ENCODE data around the gene RPL5. TPM values are rescaled to one million over a fixed set of nuclear protein-coding genes. Genes with fewer than 3 reads are reported as not detected.

The RPL5 gene
- total and polyA plus RNA-seq, 2 of the 4 experiments (the other 2 are of a cell fraction): 1,406 to 1,679 TPM

DNA sequence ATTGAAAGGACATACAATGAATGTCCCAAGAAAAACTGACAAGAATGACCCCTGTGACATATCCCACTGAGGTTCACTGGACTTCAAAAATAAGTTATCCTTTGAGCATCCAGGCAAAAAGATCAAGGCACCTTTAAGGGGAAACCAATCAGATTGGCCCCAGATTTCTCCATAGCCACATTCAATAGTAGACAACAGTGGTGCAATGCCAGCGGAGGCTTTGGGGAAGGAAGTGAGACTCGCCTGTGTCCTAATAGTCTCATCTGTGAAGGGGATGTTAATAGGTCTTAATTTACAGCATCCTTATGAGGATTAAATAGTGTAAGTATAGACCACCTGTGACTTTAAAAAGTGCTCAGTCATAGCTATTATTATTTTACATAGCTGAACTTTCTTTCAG is 21.5 kb downstream of the RPL5 start:
- H3K27me3 ChIP-seq (ENCODE audit: control insufficient read depth, insufficient read depth, low read length): no peaks in the 10 kb centered on the region
- peaks cover 6% of the 10 kb centered on the region; the same call in 1 of the 2 replicates for H3K36me3 ChIP-seq (ENCODE audit: control insufficient read depth, insufficient read depth, low read length)
- no TSS peak for BruUV-seq (replicated peaks)
- in situ Hi-C loops (cut with MboI; ENCODE audit: low sequenced_read_pairs): loop anchor here (5.0 kb wide), 1 partner anchor 144 kb away; no protein-coding TSS in a partner anchor
- H3K4me1 ChIP-seq (ENCODE audit: control insufficient read depth, insufficient read depth, low read length): no peaks in the 10 kb centered on the region
- H2BK120ac ChIP-seq (ENCODE audit: low read depth, low read length): no peak overlapping the region
- POLR2A ChIA-PET (ENCODE audit: unreplicated experiment): no interaction called here
- CTCF ChIA-PET: interaction anchor here (0.8 to 2.1 kb wide), 2 partner anchors 53 to 140 kb away, joined by 3 to 7 read pairs; no protein-coding TSS in a partner anchor
- H2AK5ac ChIP-seq (ENCODE audit: low read depth, low read length): no peak overlapping the region
- no peaks in the 10 kb centered on the region; a peak in 2 of 4 replicates for H3K79me1 ChIP-seq (ENCODE audit: low read depth in 1 of 2, low read length in 2 of 2)
- no peak overlapping the region for H3K56ac ChIP-seq (ENCODE audit: extremely low read depth, insufficient read depth, low read length)
- H2BK20ac ChIP-seq (ENCODE audit: low read depth, low read length): no peak overlapping the region
- WGBS, 2 experiments (ENCODE audit: extremely low coverage in 2 of 2, insufficient read length in 1 of 2): no CpG with 5 or more reads among the region's 2 CpGs
- H4K91ac ChIP-seq (ENCODE audit: insufficient read depth, low read depth, low read length): no peak overlapping the region
- TF ChIP-seq, protein P1, sequence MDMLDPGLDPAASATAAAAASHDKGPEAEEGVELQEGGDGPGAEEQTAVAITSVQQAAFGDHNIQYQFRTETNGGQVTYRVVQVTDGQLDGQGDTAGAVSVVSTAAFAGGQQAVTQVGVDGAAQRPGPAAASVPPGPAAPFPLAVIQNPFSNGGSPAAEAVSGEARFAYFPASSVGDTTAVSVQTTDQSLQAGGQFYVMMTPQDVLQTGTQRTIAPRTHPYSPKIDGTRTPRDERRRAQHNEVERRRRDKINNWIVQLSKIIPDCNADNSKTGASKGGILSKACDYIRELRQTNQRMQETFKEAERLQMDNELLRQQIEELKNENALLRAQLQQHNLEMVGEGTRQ (IDR thresholded peaks at IDR 0.05; ENCODE audit: low read depth, low read length): no peak
- TF ChIP-seq POLR2A (IDR thresholded peaks at IDR 0.05; ENCODE audit: low read depth, low read length) (no peak), NFE2L2 (IDR thresholded peaks at IDR 0.05; ENCODE audit: low read depth, low read length) (no peak), SMC3 (IDR thresholded peaks at IDR 0.05; ENCODE audit: low read depth, low read length) (no peak), BHLHE40 (IDR thresholded peaks at IDR 0.05; ENCODE audit: low read depth, low read length) (no peak), MAFK (IDR thresholded peaks at IDR 0.05; ENCODE audit: low read depth, low read length) (no peak)
- TF ChIP-seq, protein P2, sequence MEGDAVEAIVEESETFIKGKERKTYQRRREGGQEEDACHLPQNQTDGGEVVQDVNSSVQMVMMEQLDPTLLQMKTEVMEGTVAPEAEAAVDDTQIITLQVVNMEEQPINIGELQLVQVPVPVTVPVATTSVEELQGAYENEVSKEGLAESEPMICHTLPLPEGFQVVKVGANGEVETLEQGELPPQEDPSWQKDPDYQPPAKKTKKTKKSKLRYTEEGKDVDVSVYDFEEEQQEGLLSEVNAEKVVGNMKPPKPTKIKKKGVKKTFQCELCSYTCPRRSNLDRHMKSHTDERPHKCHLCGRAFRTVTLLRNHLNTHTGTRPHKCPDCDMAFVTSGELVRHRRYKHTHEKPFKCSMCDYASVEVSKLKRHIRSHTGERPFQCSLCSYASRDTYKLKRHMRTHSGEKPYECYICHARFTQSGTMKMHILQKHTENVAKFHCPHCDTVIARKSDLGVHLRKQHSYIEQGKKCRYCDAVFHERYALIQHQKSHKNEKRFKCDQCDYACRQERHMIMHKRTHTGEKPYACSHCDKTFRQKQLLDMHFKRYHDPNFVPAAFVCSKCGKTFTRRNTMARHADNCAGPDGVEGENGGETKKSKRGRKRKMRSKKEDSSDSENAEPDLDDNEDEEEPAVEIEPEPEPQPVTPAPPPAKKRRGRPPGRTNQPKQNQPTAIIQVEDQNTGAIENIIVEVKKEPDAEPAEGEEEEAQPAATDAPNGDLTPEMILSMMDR (conservative IDR thresholded peaks at IDR 0.05; ENCODE audit: low read depth, low read length): no peak
- no peak overlapping the region for H4K8ac ChIP-seq (ENCODE audit: low read depth in 2 of 2, low read length in 2 of 2)
- dilution Hi-C loops (cut with HindIII; ENCODE audit: low sequenced_read_pairs, unreplicated experiment): no loop called here
- no peak overlapping the region for H2BK15ac ChIP-seq (ENCODE audit: low read depth, low read length)
- H3K9ac ChIP-seq (ENCODE audit: low read depth, low read length): no peak overlapping the region
- H3K27ac ChIP-seq (ENCODE audit: insufficient read depth, low read length): no peak overlapping the region
- no peak overlapping the region for H3K4me2 ChIP-seq (ENCODE audit: low read depth, low read length)
- H3K14ac ChIP-seq (replicated peaks; ENCODE audit: low read depth, low read length): no peak overlapping the region
- no peaks in the 10 kb centered on the region for H4K20me1 ChIP-seq (ENCODE audit: insufficient read depth, low read length)
- no peaks in the 10 kb centered on the region; the same call in 1 of the 2 replicates for H3K9me3 ChIP-seq (ENCODE audit: control insufficient read depth, insufficient read depth, low read length)
- H4K5ac ChIP-seq (ENCODE audit: low read depth, low read length): no peak overlapping the region
- no peak overlapping the region for H3K4ac ChIP-seq (ENCODE audit: low read depth, low read length)
- no peak overlapping the region for H2AK9ac ChIP-seq (replicated peaks; ENCODE audit: low read depth, low read length, poor library complexity)
- no peak overlapping the region for H2BK5ac ChIP-seq (ENCODE audit: low read depth, low read length, poor library complexity, severe bottlenecking)
- no peak overlapping the region for H3K23ac ChIP-seq (ENCODE audit: low read depth, low read length)
- H3K9me1 ChIP-seq (ENCODE audit: insufficient read depth, low read length): no peaks in the 10 kb centered on the region
- H3K18ac ChIP-seq (ENCODE audit: low read depth, low read length): no peak overlapping the region
- intact Hi-C loops (cut with micrococcal nuclease): no loop called here
- H3K4me3 ChIP-seq (ENCODE audit: insufficient read depth, low read depth, low read length): no peak overlapping the region
- ATAC-seq (ENCODE audit: low read depth) (no peak), DNase-seq (no peak)
- H2AFZ ChIP-seq (replicated peaks; ENCODE audit: low read length, poor library complexity): no peak overlapping the region

Measured in IMR-90 (cell line).